OCI-LY1 (cell line): ENCODE measurements around the gene SV2C.

Experiments used
- H2AFZ ChIP-seq: fragments of 200-600 bp; sonication (generic), shearing (Covaris generic); 2 replicates; pipeline ENCODE4 v1.6.0; 2014; ENCODE audit warnings: antibody characterized with exemption, mild to moderate bottlenecking, low read length
- H3F3A ChIP-seq: fragments of 200-600 bp; sonication (generic), shearing (Covaris generic); 2 replicates; pipeline ENCODE4 v1.6.0; 2014; ENCODE audit warnings: mild to moderate bottlenecking, antibody characterized with exemption, low read length, moderate library complexity; ENCODE audit not compliant: insufficient read depth
- H3K27ac ChIP-seq: fragments of 200-600 bp; sonication (generic); 2 replicates; pipeline ENCODE4 v1.5.1; 2014; ENCODE audit warnings: low read length, mixed run types, mild to moderate bottlenecking, low read depth; ENCODE audit not compliant: poor library complexity, severe bottlenecking
- H3K27me3 ChIP-seq: fragments of 200-600 bp; sonication (generic); 2 replicates; pipeline ENCODE4 v1.6.0; 2014; ENCODE audit warnings: antibody characterized with exemption, mild to moderate bottlenecking, low read length, moderate library complexity; ENCODE audit not compliant: insufficient read depth
- H3K36me3 ChIP-seq: fragments of 200-600 bp; sonication (generic); 2 replicates; pipeline ENCODE4 v1.6.1; 2014; ENCODE audit warnings: mild to moderate bottlenecking, antibody characterized with exemption, low read length, moderate library complexity, mixed read lengths; ENCODE audit not compliant: insufficient read depth
- H3K4me1 ChIP-seq: fragments of 200-600 bp; sonication (generic); 2 replicates; pipeline ENCODE4 v1.5.1; 2014; ENCODE audit warnings: mild to moderate bottlenecking, low read length, moderate library complexity; ENCODE audit not compliant: insufficient read depth, severe bottlenecking
- H3K4me2 ChIP-seq: fragments of 200-600 bp; sonication (generic), shearing (Covaris generic); 2 replicates; pipeline ENCODE4 v1.6.1; 2014; ENCODE audit warnings: low read length
- H3K4me3 ChIP-seq: fragments of 200-600 bp; sonication (generic); 2 replicates; pipeline ENCODE4 v1.5.1; 2014; ENCODE audit warnings: low read length, low read depth, mild to moderate bottlenecking, mixed read lengths; ENCODE audit not compliant: poor library complexity, severe bottlenecking
- H3K79me2 ChIP-seq: fragments of 200-600 bp; shearing (Covaris generic); 2 replicates; pipeline ENCODE4 v1.6.1; 2016; ENCODE audit warnings: mixed run types, low read length, mixed read lengths; ENCODE audit not compliant: insufficient read depth
- H3K9ac ChIP-seq: fragments of 200-600 bp; sonication (generic), shearing (Covaris generic); 2 replicates; pipeline ENCODE4 v1.6.1; 2014; ENCODE audit warnings: mild to moderate bottlenecking, low read length, mixed read lengths
- H3K9me2 ChIP-seq: fragments of 200-600 bp; sonication (generic), shearing (Covaris generic); 2 replicates; pipeline ENCODE4 v1.6.1; 2014; ENCODE audit warnings: low read depth, mild to moderate bottlenecking, low read length, mixed read lengths
- H3K9me3 ChIP-seq: fragments of 200-600 bp; shearing (Covaris generic); 2 replicates; pipeline ENCODE4 v1.6.1; 2014; ENCODE audit warnings: low read length, mixed read lengths
- H4K20me1 ChIP-seq: fragments of 200-600 bp; sonication (generic), shearing (Covaris generic); 2 replicates; pipeline ENCODE4 v1.6.0; 2016; ENCODE audit warnings: mild to moderate bottlenecking, low read length; ENCODE audit not compliant: insufficient read depth
- EZH2 ChIP-seq: fragments of 200-600 bp; sonication (generic), shearing (Covaris generic); IDR thresholded peaks from 2 replicates; pipeline ENCODE4 v1.8.0; 2017; ENCODE audit warnings: borderline replicate concordance, mixed run types, mild to moderate bottlenecking, antibody characterized with exemption, low read length, moderate library complexity, mixed read lengths
- TF ChIP-seq, protein P1 (sequence below): fragments of 200-600 bp; sonication (generic), shearing (Covaris generic); IDR thresholded peaks from 2 replicates; pipeline ENCODE4 v1.5.1; 2017; ENCODE audit warnings: mild to moderate bottlenecking, antibody characterized with exemption, low read length, moderate library complexity, mixed read lengths

Gene SV2C

DNA sequence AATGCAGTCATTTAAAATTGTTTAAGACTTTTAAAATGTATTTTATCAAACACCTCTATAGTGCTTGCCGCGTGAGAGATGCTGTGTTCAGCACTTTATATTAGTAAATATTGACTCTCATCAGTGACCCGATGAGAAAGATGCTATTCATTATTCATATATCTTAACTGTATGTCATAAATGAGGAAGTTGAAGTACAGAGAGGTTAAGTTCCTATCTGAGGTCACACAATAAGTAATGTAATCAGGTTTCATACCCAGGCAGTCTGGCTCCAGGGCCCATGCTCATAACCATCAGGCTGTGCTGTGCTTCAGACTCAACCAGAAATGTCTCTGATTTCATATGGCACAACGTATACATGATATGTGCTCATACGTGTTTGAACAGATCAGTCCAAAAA is 119.0 kb downstream of the SV2C start:
- H3K27me3 ChIP-seq = no peaks in the 10 kb centered on the region
- H3F3A ChIP-seq = no peaks in the 10 kb centered on the region
- no peaks in the 10 kb centered on the region for H3K9me3 ChIP-seq
- H2AFZ ChIP-seq = no peak overlapping the region
- no peaks in the 10 kb centered on the region for H3K9me2 ChIP-seq
- TF ChIP-seq, protein P1, sequence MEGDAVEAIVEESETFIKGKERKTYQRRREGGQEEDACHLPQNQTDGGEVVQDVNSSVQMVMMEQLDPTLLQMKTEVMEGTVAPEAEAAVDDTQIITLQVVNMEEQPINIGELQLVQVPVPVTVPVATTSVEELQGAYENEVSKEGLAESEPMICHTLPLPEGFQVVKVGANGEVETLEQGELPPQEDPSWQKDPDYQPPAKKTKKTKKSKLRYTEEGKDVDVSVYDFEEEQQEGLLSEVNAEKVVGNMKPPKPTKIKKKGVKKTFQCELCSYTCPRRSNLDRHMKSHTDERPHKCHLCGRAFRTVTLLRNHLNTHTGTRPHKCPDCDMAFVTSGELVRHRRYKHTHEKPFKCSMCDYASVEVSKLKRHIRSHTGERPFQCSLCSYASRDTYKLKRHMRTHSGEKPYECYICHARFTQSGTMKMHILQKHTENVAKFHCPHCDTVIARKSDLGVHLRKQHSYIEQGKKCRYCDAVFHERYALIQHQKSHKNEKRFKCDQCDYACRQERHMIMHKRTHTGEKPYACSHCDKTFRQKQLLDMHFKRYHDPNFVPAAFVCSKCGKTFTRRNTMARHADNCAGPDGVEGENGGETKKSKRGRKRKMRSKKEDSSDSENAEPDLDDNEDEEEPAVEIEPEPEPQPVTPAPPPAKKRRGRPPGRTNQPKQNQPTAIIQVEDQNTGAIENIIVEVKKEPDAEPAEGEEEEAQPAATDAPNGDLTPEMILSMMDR = no peak
- no peak for TF ChIP-seq EZH2
- H3K79me2 ChIP-seq = no peaks in the 10 kb centered on the region
- H3K4me1 ChIP-seq = no peaks in the 10 kb centered on the region
- no peak overlapping the region for H3K4me3 ChIP-seq
- H3K4me2 ChIP-seq = no peak overlapping the region
- H3K9ac ChIP-seq = no peak overlapping the region
- no peak overlapping the region for H3K27ac ChIP-seq
- H3K36me3 ChIP-seq = no peaks in the 10 kb centered on the region
- H4K20me1 ChIP-seq = no peaks in the 10 kb centered on the region

DNA sequence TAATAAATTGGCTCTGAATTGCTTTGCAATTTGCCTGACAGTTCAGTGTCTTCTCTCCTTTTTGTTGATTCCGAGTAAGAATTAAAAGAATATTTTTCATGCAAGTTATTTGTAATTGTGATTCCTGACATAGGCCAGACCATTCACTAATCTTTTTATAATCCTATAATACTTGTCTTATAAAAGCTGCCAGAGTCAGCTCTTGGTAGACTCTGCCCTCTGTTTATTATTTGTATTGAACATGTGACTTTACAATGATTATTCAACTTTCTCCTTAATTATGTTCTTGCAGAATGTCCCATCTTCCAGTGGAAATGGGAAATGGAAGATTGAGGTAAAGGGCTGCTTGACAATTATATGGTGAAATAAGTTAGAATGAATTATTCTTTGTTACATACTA is 121.0 kb downstream of the SV2C start:
- H3K4me3 ChIP-seq = no peak overlapping the region
- H3K9ac ChIP-seq = no peak overlapping the region
- H3K79me2 ChIP-seq = no peaks in the 10 kb centered on the region
- H3K36me3 ChIP-seq = no peaks in the 10 kb centered on the region
- no peak overlapping the region for H2AFZ ChIP-seq
- no peaks in the 10 kb centered on the region for H3K27me3 ChIP-seq
- H3K9me3 ChIP-seq = no peaks in the 10 kb centered on the region
- no peak for TF ChIP-seq EZH2
- TF ChIP-seq, protein P1 = no peak
- H3K27ac ChIP-seq = no peak overlapping the region
- no peaks in the 10 kb centered on the region for H3K9me2 ChIP-seq
- H4K20me1 ChIP-seq = no peaks in the 10 kb centered on the region
- no peaks in the 10 kb centered on the region for H3K4me1 ChIP-seq
- no peak overlapping the region for H3K4me2 ChIP-seq
- H3F3A ChIP-seq = no peaks in the 10 kb centered on the region

DNA sequence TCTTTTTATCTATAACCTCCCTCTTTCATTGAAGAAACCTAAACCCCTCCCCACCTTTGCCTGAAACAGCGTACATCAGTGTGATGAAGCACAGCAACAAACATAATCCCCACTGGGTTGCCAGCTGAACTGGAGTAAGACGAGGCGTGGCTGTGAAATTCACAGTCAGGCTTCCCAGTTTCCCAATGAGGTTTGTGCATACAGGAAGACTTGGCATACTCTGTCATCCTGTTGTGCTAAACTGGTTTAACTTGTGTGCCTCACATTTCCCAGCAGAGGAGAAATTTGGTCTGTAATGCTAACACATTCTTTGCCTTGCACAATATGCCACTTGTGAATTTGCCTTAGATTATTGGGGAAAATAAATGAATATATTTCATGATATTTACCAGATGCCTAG is 121.5 kb downstream of the SV2C start:
- no peaks in the 10 kb centered on the region for H3K79me2 ChIP-seq
- H3K9me3 ChIP-seq = no peaks in the 10 kb centered on the region
- no peak overlapping the region for H3K4me3 ChIP-seq
- H2AFZ ChIP-seq = no peak overlapping the region
- H3F3A ChIP-seq = no peaks in the 10 kb centered on the region
- no peak overlapping the region for H3K9ac ChIP-seq
- H3K9me2 ChIP-seq = no peaks in the 10 kb centered on the region
- H3K27ac ChIP-seq = no peak overlapping the region
- TF ChIP-seq EZH2 = no peak
- TF ChIP-seq, protein P1 = no peak
- H3K4me2 ChIP-seq = no peak overlapping the region
- H3K4me1 ChIP-seq = no peaks in the 10 kb centered on the region
- H4K20me1 ChIP-seq = no peaks in the 10 kb centered on the region
- no peaks in the 10 kb centered on the region for H3K36me3 ChIP-seq
- H3K27me3 ChIP-seq = no peaks in the 10 kb centered on the region
